D721Med (cell line): ENCODE data around the gene GNL2.
"Not testable (repeated sequence)": the region's sequence is repeated elsewhere in the genome, so short reads cannot be mapped to it uniquely, and the experiment has no call there.

Source experiments
- DNase-seq: peaks from one replicate; pipeline ENCODE4 v3.0.0; 2011; ENCODE audit warnings: low spot score; ENCODE audit not compliant: insufficient read length
- FAIRE-seq: peaks from 2 replicates; lab custom pipeline; 2011; peaks lifted over from hg19 to GRCh38; lab: Jason Lieb, UNC
- CTCF ChIP-seq: IDR thresholded peaks from 2 replicates; pipeline ENCODE4 v1.5.1; 2012; ENCODE audit warnings: mild to moderate bottlenecking, control low read depth; ENCODE audit not compliant: insufficient read depth; ENCODE audit errors: missing control alignments

Gene GNL2

GRCh38 chr1:37599940-37600339, 4.2 kb upstream of the GNL2 start:
- DNase-seq (no peak), FAIRE-seq (no peak)
- no peak for TF ChIP-seq CTCF

GRCh38 chr1:37596182-37596667, 488 bp upstream of the GNL2 start:
- no peak for FAIRE-seq
- no peak for TF ChIP-seq CTCF
- DNase-seq = no peak

- DNase-seq (no peak), FAIRE-seq (no peak)
- TF ChIP-seq CTCF = no peak
These were observed 2.0 kb downstream of the GNL2 start for GRCh38 chr1:37593726-37594125.

- no peak for TF ChIP-seq CTCF
- DNase-seq = no peak
- no peak for FAIRE-seq
These were observed 6.8 kb downstream of the GNL2 start for GRCh38 chr1:37588939-37589338.

- not testable (repeated sequence) for FAIRE-seq, DNase-seq
These were observed 11.2 kb downstream of the GNL2 start for GRCh38 chr1:37584544-37584943.

- DNase-seq (no peak), FAIRE-seq (no peak)
- no peak for TF ChIP-seq CTCF
These were observed 20.0 kb downstream of the GNL2 start for GRCh38 chr1:37575692-37576091.

- DNase-seq (no peak), FAIRE-seq (no peak)
- TF ChIP-seq CTCF = no peak
These were observed 20.8 kb downstream of the GNL2 start for GRCh38 chr1:37574834-37575480.
